HepG2 (cell line): ENCODE results near the gene FRMD5. TPM values are rescaled to one million over a fixed set of nuclear protein-coding genes. Genes with fewer than 3 reads are reported as not detected.

Experiments used
- ATAC-seq: fragments of 200-7000 bp; cut with Tn5 transposase; 3 replicates; pipeline ENCODE4 v1.9.1; 2020; ENCODE audit warnings: mild to moderate bottlenecking, moderate library complexity
- BruUV-seq: library from RNA; stranded (reverse); fragments of 400-500 nt; replicated peaks from 2 replicates; lab custom pipeline; 2021; lab: Mats Ljungman, UMichigan
- CTCF ChIA-PET: fragments of 300-600 bp; formaldehyde crosslinking; extraction: SDS; loops from one replicate; lab custom pipeline; 2021; ENCODE audit warnings: low total read pairs, inconsistent platforms, low intra/inter-chr PET ratio; lab: Yijun Ruan, JAX
- POLR2A ChIA-PET: fragments of 350-600 bp; sonication (Branson Sonifier 250); formaldehyde crosslinking; loops from one replicate; lab custom pipeline; 2020; ENCODE audit warnings: antibody characterized with exemption, inconsistent platforms; lab: Yijun Ruan, JAX
- DNase-seq: peaks from one replicate; pipeline ENCODE4 v3.0.0-alpha.2; 2015; ENCODE audit warnings: low spot score
- FAIRE-seq: peaks from 3 replicates; lab custom pipeline; 2011; peaks lifted over from hg19 to GRCh38; lab: Jason Lieb, UNC
- H2AFZ ChIP-seq: one replicate; pipeline ENCODE4 v1.6.1; 2011; ENCODE audit warnings: low read length, inconsistent platforms
- H3K27ac ChIP-seq: fragments of 300-600 bp; 3 replicates; pipeline ENCODE4 v1.8.0; 2011; ENCODE audit warnings: mixed run types, mild to moderate bottlenecking, mixed read lengths, low read length, inconsistent platforms; ENCODE audit not compliant: insufficient read depth; ENCODE audit errors: extremely low read length
- H3K27me3 ChIP-seq, 2 experiments: fragments of 200-600 bp in 1 of 2; 2 replicates in 1 of 2; 3 replicates in 1 of 2; pipeline versions ENCODE4 v1.6.0 to v1.8.0; 2011; ENCODE audit warnings: low read length in 2 of 2, mild to moderate bottlenecking in 2 of 2, moderate library complexity in 2 of 2, inconsistent platforms in 1 of 2; ENCODE audit not compliant: insufficient read depth in 2 of 2, control insufficient read depth in 1 of 2
- H3K36me3 ChIP-seq, 2 experiments: fragments of 200-600 bp in 1 of 2; replicated peaks in 1 of 2; 2 replicates in 1 of 2; 3 replicates in 1 of 2; pipeline versions ENCODE4 v1.5.1 to v1.8.0; 2011; ENCODE audit warnings: low read length in 2 of 2, inconsistent platforms in 1 of 2; ENCODE audit not compliant: insufficient read depth in 2 of 2, control insufficient read depth in 1 of 2
- H3K4me1 ChIP-seq: 2 replicates; pipeline ENCODE4 v1.5.1; 2012; ENCODE audit warnings: low read length, inconsistent platforms; ENCODE audit not compliant: insufficient read depth
- H3K4me2 ChIP-seq: 2 replicates; pipeline ENCODE4 v1.6.0; 2011; ENCODE audit warnings: low read depth, low read length, inconsistent platforms
- H3K4me3 ChIP-seq, 3 experiments: fragments of 200-600 bp in 1 of 3; sonication (generic), shearing (Covaris generic) in 1 of 3; replicated peaks in 1 of 3; 2 replicates each; pipeline ENCODE4 v1.5.1; 2011 to 2016; ENCODE audit warnings: low read length in 3 of 3, inconsistent platforms in 2 of 3, low read depth in 2 of 3, mild to moderate bottlenecking in 2 of 3, control low read depth in 1 of 3, mixed read lengths in 1 of 3; ENCODE audit not compliant: insufficient read depth in 1 of 3
- H3K79me2 ChIP-seq: one replicate; pipeline ENCODE4 v1.6.1; 2011; ENCODE audit warnings: low read length, inconsistent platforms; ENCODE audit not compliant: insufficient read depth
- H3K9ac ChIP-seq: 2 replicates; pipeline ENCODE4 v1.6.0; 2011; ENCODE audit warnings: mild to moderate bottlenecking, low read depth, low read length, inconsistent platforms; ENCODE audit not compliant: insufficient read depth
- H3K9me3 ChIP-seq: 2 replicates; pipeline ENCODE4 v1.5.1; 2012; ENCODE audit warnings: mild to moderate bottlenecking, low read length
- H4K20me1 ChIP-seq: 2 replicates; pipeline ENCODE4 v1.6.0; 2011; ENCODE audit warnings: inconsistent platforms, mild to moderate bottlenecking, low read length, moderate library complexity; ENCODE audit not compliant: insufficient read depth
- GFI1 ChIP-seq: sonication (generic); formaldehyde crosslinking; IDR thresholded peaks from 2 replicates; pipeline ENCODE4 v1.5.0; 2020; ENCODE audit warnings: missing genetic modification reagents, mild to moderate bottlenecking, borderline replicate concordance
- GLMP ChIP-seq: sonication (generic); formaldehyde crosslinking; IDR thresholded peaks from 2 replicates; pipeline ENCODE4 v1.9.0; 2021; ENCODE audit warnings: missing genetic modification reagents, mild to moderate bottlenecking, borderline replicate concordance
- JDP2 ChIP-seq: sonication (generic); formaldehyde crosslinking; IDR thresholded peaks from 2 replicates; pipeline ENCODE4 v1.8.1; 2022; ENCODE audit warnings: missing genetic modification reagents, borderline replicate concordance
- PAF1 ChIP-seq: IDR thresholded peaks from 2 replicates; pipeline ENCODE4 v1.6.1; 2016; ENCODE audit warnings: missing genetic modification reagents, missing compliant biosample characterization
- PRDM15 ChIP-seq: sonication (generic); formaldehyde crosslinking; IDR thresholded peaks from 2 replicates; pipeline ENCODE4 v1.4.0; 2020; ENCODE audit warnings: missing genetic modification reagents
- SALL2 ChIP-seq: sonication (generic); formaldehyde crosslinking; IDR thresholded peaks from 2 replicates; pipeline ENCODE4 v1.8.1; 2023; ENCODE audit warnings: mild to moderate bottlenecking, missing genetic modification reagents, inconsistent platforms
- SP4 ChIP-seq: sonication (generic); formaldehyde crosslinking; IDR thresholded peaks from 2 replicates; pipeline ENCODE4 v1.8.1; 2023; ENCODE audit warnings: mild to moderate bottlenecking, missing genetic modification reagents
- SRY ChIP-seq: sonication (generic); formaldehyde crosslinking; IDR thresholded peaks from 2 replicates; pipeline ENCODE4 v1.8.0; 2022; ENCODE audit warnings: mild to moderate bottlenecking, missing genetic modification reagents
- XBP1 ChIP-seq: sonication (generic); formaldehyde crosslinking; IDR thresholded peaks from 2 replicates; pipeline ENCODE4 v1.5.0; 2020; ENCODE audit warnings: missing genetic modification reagents
- ZFY ChIP-seq: sonication (generic); formaldehyde crosslinking; IDR thresholded peaks from 2 replicates; pipeline ENCODE4 v1.4.0; 2020; ENCODE audit warnings: missing genetic modification reagents
- ZNF124 ChIP-seq: sonication (generic); formaldehyde crosslinking; IDR thresholded peaks from 2 replicates; pipeline ENCODE4 v1.4.0; 2020; ENCODE audit warnings: missing genetic modification reagents
- ZNF224 ChIP-seq: sonication (generic); formaldehyde crosslinking; IDR thresholded peaks from 2 replicates; pipeline ENCODE4 v1.5.0; 2020; ENCODE audit warnings: mild to moderate bottlenecking, missing genetic modification reagents
- ZNF556 ChIP-seq: sonication (generic); formaldehyde crosslinking; IDR thresholded peaks from 2 replicates; pipeline ENCODE4 v1.4.0; 2020; ENCODE audit warnings: mild to moderate bottlenecking, missing genetic modification reagents, borderline replicate concordance
- ZNF747 ChIP-seq: sonication (generic); formaldehyde crosslinking; IDR thresholded peaks from 2 replicates; pipeline ENCODE4 v1.8.1; 2023; ENCODE audit warnings: missing genetic modification reagents, mild to moderate bottlenecking, borderline replicate concordance
- ZSCAN25 ChIP-seq: sonication (generic); formaldehyde crosslinking; IDR thresholded peaks from 2 replicates; pipeline ENCODE4 v1.8.0; 2022; ENCODE audit warnings: mild to moderate bottlenecking, missing genetic modification reagents
- WGBS: methylation state at CpG from one replicate; pipeline ENCODE4 v1.1.6; 2017; ENCODE audit warnings: low lambda C conversion rate; 5-methylcytosine and 5-hydroxymethylcytosine counted together
- in situ Hi-C: cut with HindIII; loops from 2 replicates; pipeline ENCODE4 v1.10.0; 2017; ENCODE audit warnings: low pct_unique_long_range_greater_than_20kb; ENCODE audit not compliant: extremely low pct_ligation_motif_present
- intact Hi-C: fragments of 100-400 bp; cut with micrococcal nuclease; formaldehyde crosslinking; loops from one replicate; pipeline ENCODE4 v1.10.0; 2022; ENCODE audit not compliant: unreplicated experiment
- polyA plus RNA-seq, 8 experiments: library from polyadenylated mRNA; depleted of rRNA in 3 of 8; stranded (reverse) in 7 of 8; unstranded in 1 of 8; fragments of >200 nt; fragmentation: Illumina TruSeq in 4 of 8; extraction: Trizol in 4 of 8; gene quantifications; 2 replicates each; pipeline versions ENCODE4 v1.2.1 to v1.2.3, GENCODE V29; 2011 to 2016; ENCODE audit warnings: low read depth in 4 of 8, missing spikeins in 1 of 8, mixed read lengths in 1 of 8; ENCODE audit not compliant: insufficient read depth in 1 of 8
- total RNA-seq, 5 experiments: library from RNA; depleted of rRNA; stranded (reverse); fragments of >200 nt; fragmentation: Illumina TruSeq; extraction: Trizol; gene quantifications; 2 replicates each; pipeline ENCODE4 v1.2.3, GENCODE V29; 2016; ENCODE audit warnings: low read depth in 1 of 5

FRMD5 gene
- total and polyA plus RNA-seq, 2 of the 13 experiments (the other 11 are each of a cell fraction or from before 2014, with no cell fraction given), result 0.93 to 1.5 TPM

DNA sequence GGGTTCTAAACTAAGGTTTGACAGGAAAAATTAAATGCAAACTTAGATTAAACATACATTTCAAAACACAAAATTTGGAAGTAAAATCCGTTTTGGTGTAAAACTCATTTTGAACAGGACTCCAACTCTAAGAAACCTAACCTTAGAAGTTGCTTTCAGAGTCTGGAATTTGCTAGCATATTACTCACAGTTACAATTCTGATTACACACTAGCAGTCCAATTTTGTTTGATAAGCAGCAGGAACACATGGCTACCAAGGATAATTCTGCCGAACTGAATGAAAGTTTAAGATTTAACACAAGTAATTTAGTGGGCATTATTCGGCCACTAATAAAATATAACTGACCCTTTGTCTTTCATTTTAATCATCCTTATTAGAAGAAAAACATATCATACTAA, 49.6 kb downstream of the FRMD5 start:
- intact Hi-C loops, result no loop called here
- POLR2A ChIA-PET, result no interaction called here
- FAIRE-seq, result no peak

GRCh38 chr15:44144992-44145391, 50.1 kb downstream of the FRMD5 start:
- in situ Hi-C loops, result no loop called here

More for the DNA sequence above, 49.6 kb downstream of the FRMD5 start:
- ATAC-seq (no peak), DNase-seq (no peak)
- Histone ChIP-seq H3K9ac (no peak overlapping the region), H3K4me2 (no peak overlapping the region), H3K36me3 (no peaks in the 10 kb centered on the region), H4K20me1 (no peaks in the 10 kb centered on the region), H3K4me3 (no peak overlapping the region), H3K27ac (no peak overlapping the region), H2AFZ (no peak overlapping the region), H3K9me3 (no peaks in the 10 kb centered on the region), H3K4me1 (no peaks in the 10 kb centered on the region), H3K27me3 (no peaks in the 10 kb centered on the region; a peak in 1 of 5 replicates)
- no TSS peak for BruUV-seq
- CTCF ChIA-PET, result no interaction called here
- 19% methylated on average over 3 of the region's 3 CpGs for WGBS
- TF ChIP-seq ZNF124, result no peak
- TF ChIP-seq, all 625 proteins: peak for 0
- in situ Hi-C loops, result no loop called here
- H3K79me2 ChIP-seq, result no peaks in the 10 kb centered on the region

More at GRCh38 chr15:44144992-44145391, 50.1 kb downstream of the FRMD5 start:
- POLR2A ChIA-PET, result no interaction called here
- no peak overlapping the region for H3K9ac ChIP-seq
- no peaks in the 10 kb centered on the region for H3K79me2 ChIP-seq
- no peak for DNase-seq
- H3K36me3 ChIP-seq, result no peaks in the 10 kb centered on the region
- no peak for ATAC-seq
- no peak for FAIRE-seq
- H3K4me1 ChIP-seq, result no peaks in the 10 kb centered on the region
- no peak overlapping the region for H2AFZ ChIP-seq
- no peaks in the 10 kb centered on the region; a peak in 1 of 5 replicates for H3K27me3 ChIP-seq
- H3K27ac ChIP-seq, result no peak overlapping the region
- no peaks in the 10 kb centered on the region for H3K9me3 ChIP-seq
- no TSS peak for BruUV-seq
- no peak overlapping the region for H3K4me3 ChIP-seq
- TF ChIP-seq PRDM15 (CRISPR knock-in tag), result no peak
- no peak for TF ChIP-seq SRY (CRISPR knock-in tag)
- TF ChIP-seq SP4, result no peak
- TF ChIP-seq ZSCAN25, result no peak
- TF ChIP-seq ZNF224 (CRISPR knock-in tag), result no peak
- no peak for TF ChIP-seq PAF1 (CRISPR knock-in tag)
- TF ChIP-seq GLMP (CRISPR knock-in tag), result no peak
- no peak for TF ChIP-seq ZFY (CRISPR knock-in tag)
- TF ChIP-seq ZNF747 (CRISPR knock-in tag), result no peak
- TF ChIP-seq JDP2 (CRISPR knock-in tag), result no peak
- TF ChIP-seq SALL2 (CRISPR knock-in tag), result no peak
- no peak for TF ChIP-seq ZNF556
- TF ChIP-seq GFI1 (CRISPR knock-in tag), result no peak
- no peak for TF ChIP-seq XBP1 (CRISPR knock-in tag)
- intact Hi-C loops, result no loop called here
- no peaks in the 10 kb centered on the region for H4K20me1 ChIP-seq
- H3K4me2 ChIP-seq, result no peak overlapping the region
- CTCF ChIA-PET, result no interaction called here
